ENCODE data around the gene HAUS7. TPM values are rescaled to one million over a fixed set of nuclear protein-coding genes. Genes with fewer than 3 reads are reported as not detected.

HAUS7 gene
- total RNA-seq, 1 donor from 2014 or later = 6.9 TPM

Small RNA genes within 50 kb of the gene (small RNA-seq; reads per million reads assigned to genes)
- gene RN7SL667P (ENCODE audit: low replicate concordance) = not detected

Other genes with a start within 250 kb of the HAUS7 start
- 0.49 TPM for gene PNMA6F, start 148.8 kb downstream of the HAUS7 start, total RNA-seq
- 9.1 TPM for gene ZNF275, start 136.4 kb downstream of the HAUS7 start, total RNA-seq
- gene PNMA6E, start 69.2 kb downstream of the HAUS7 start, total RNA-seq = not detected
- gene ZFP92, start 59.1 kb downstream of the HAUS7 start, total RNA-seq = 0.98 TPM
- 0.25 TPM for gene TREX2, start 24.5 kb downstream of the HAUS7 start, total RNA-seq
- 4.4 TPM for gene BGN, start 24.4 kb upstream of the HAUS7 start, total RNA-seq
- gene ATP2B3, start 47.1 kb upstream of the HAUS7 start, total RNA-seq = 7.1 TPM
- gene CCNQ, start 128.6 kb upstream of the HAUS7 start, total RNA-seq = 13.8 TPM
- 1.7 TPM for gene DUSP9, start 176.6 kb upstream of the HAUS7 start, total RNA-seq
- gene PNCK, start 203.2 kb upstream of the HAUS7 start, total RNA-seq = 27.3 TPM
- gene SLC6A8, start 217.3 kb upstream of the HAUS7 start, total RNA-seq = 13.8 TPM